ENCODE data around the gene ASCL5. TPM values are rescaled to one million over a fixed set of nuclear protein-coding genes. Genes with fewer than 3 reads are reported as not detected.

ASCL5 gene
- total and polyA plus RNA-seq, 8 donors = 0.10 to 0.19 (median 0.18) TPM; not detected in 5

DNA sequence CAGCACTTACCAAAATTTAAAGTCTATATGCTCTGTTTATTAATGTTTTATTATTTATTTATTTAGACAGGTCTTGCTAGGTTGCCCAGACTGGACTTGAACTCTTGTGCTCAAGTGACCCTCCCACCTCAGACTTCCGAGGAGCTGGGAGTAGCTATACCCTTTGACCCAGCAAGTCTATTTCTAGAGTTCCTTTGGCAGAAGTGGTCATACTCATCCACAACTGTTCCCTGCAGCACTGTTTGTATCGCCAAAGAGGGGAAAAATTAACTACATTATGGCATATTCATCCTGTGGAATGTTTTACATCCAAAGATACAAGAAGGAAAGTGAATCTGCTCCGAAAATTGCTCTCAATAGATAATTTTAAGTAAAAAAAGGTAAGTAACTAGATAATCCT lies 43.2 kb downstream of the ASCL5 start:
- no peak for DNase-seq

DNA sequence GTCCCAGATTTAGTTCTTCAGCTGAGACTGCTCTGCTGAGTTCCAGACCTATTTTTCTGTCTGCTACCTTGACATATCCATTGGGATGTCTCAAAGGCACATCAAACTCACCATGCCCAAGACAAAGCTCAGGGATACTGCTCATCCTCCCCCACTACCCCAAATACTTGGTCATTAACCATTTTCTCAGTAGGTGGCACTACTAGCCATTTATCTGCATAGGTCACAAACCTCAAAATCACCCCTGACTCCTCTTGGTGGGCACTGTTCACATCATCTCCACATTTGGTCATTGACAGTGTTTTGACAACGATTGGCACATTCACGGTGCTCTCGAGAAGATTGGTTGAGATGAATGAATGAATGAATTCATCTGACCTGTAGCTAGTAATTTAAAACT lies 46.8 kb downstream of the ASCL5 start:
- no peaks in the 10 kb centered on the region for H3K36me3 ChIP-seq
- no peak for TF ChIP-seq EP300 (IDR thresholded peaks at IDR 0.05)
- TF ChIP-seq POLR2AphosphoS5 (IDR thresholded peaks at IDR 0.05) = no peak
- TF ChIP-seq, protein P1, sequence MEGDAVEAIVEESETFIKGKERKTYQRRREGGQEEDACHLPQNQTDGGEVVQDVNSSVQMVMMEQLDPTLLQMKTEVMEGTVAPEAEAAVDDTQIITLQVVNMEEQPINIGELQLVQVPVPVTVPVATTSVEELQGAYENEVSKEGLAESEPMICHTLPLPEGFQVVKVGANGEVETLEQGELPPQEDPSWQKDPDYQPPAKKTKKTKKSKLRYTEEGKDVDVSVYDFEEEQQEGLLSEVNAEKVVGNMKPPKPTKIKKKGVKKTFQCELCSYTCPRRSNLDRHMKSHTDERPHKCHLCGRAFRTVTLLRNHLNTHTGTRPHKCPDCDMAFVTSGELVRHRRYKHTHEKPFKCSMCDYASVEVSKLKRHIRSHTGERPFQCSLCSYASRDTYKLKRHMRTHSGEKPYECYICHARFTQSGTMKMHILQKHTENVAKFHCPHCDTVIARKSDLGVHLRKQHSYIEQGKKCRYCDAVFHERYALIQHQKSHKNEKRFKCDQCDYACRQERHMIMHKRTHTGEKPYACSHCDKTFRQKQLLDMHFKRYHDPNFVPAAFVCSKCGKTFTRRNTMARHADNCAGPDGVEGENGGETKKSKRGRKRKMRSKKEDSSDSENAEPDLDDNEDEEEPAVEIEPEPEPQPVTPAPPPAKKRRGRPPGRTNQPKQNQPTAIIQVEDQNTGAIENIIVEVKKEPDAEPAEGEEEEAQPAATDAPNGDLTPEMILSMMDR (IDR thresholded peaks at IDR 0.05) = no peak
- TF ChIP-seq POLR2A (IDR thresholded peaks at IDR 0.05) = no peak
- no peak overlapping the region for H3K4me3 ChIP-seq
- no peak overlapping the region for H3K27ac ChIP-seq
- WGBS, 5 donors = 92 to 99% (median 94%) methylated on average over 3 of the region's 3 CpGs
- DNase-seq = no peak
- H3K27me3 ChIP-seq = peaks cover 0 to 5% (median 0%) of the 10 kb centered on the region in 3 donors
- intact Hi-C loops (cut with DNase I; ENCODE audit: low total_unique reads) = no loop called here
- no peaks in the 10 kb centered on the region for H3K9me3 ChIP-seq
- no peaks in the 10 kb centered on the region for H3K4me1 ChIP-seq

More for the DNA sequence above, 43.2 kb downstream of the ASCL5 start:
- WGBS, 5 donors = 56 to 71% (median 61%) methylated on average over 3 of the region's 3 CpGs
- H3K27ac ChIP-seq = no peak overlapping the region
- no peaks in the 10 kb centered on the region for H3K9me3 ChIP-seq
- TF ChIP-seq POLR2A (IDR thresholded peaks at IDR 0.05) (no peak), POLR2AphosphoS5 (IDR thresholded peaks at IDR 0.05) (no peak), EP300 (IDR thresholded peaks at IDR 0.05) (no peak)
- TF ChIP-seq, protein P1 (IDR thresholded peaks at IDR 0.05) = no peak
- no peaks in the 10 kb centered on the region for H3K36me3 ChIP-seq
- H3K27me3 ChIP-seq = peaks cover 0 to 10% (median 0%) of the 10 kb centered on the region in 3 donors
- no peak overlapping the region for H3K4me3 ChIP-seq
- H3K4me1 ChIP-seq = no peaks in the 10 kb centered on the region
- intact Hi-C loops (cut with DNase I; ENCODE audit: low total_unique reads) = no loop called here

DNA sequence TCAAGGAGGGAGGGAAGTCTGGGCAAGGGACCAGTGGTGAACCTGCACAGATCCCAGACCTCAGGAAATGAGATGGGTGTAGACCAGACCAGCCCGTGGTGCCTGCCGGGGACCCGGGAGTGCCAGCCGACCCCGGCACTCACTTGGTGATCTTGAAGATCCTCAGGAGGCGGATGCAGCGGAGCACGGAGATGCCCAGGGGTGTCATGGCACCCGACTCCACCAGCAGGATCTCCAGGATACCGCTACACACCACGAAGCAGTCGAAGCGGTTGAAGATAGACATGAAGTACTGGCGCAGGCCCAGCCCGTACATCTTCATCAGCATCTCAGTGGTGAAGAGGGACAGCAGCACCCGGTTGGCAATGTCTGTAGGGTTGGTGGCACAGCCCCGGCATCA lies 49.2 kb downstream of the ASCL5 start:
- TF ChIP-seq, protein P1 (IDR thresholded peaks at IDR 0.05) = no peak
- TF ChIP-seq EP300 (IDR thresholded peaks at IDR 0.05) = no peak
- intact Hi-C loops (cut with DNase I; ENCODE audit: low total_unique reads) = no loop called here
- no peaks in the 10 kb centered on the region for H3K27me3 ChIP-seq
- DNase-seq = no peak
- H3K27ac ChIP-seq = no peak overlapping the region
- no peaks in the 10 kb centered on the region for H3K36me3 ChIP-seq
- no peaks in the 10 kb centered on the region for H3K4me1 ChIP-seq
- no peak overlapping the region for H3K4me3 ChIP-seq
- H3K9me3 ChIP-seq = no peaks in the 10 kb centered on the region
- 82 to 95% (median 91%) methylated on average over 9 to 17 of the region's 17 CpGs for WGBS, 5 donors

DNA sequence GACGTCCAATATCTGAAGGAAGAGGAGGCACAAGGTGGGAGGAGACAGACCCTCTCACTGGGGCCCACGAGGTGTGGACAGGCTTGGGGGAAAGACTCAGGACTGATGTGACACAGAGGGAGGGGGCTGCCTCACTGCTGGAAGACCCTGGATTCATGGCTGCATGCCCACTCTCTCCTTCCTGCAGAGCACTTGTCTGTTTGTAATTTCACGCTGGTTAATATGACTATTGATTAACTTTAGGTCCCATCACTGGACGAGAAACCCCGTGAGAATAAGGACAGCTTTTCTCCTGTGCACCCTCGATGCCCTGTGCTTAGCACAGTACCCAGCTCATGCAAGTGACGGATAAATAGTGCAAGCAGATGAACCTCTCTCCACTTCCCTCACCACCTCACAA lies 49.9 kb downstream of the ASCL5 start:
- intact Hi-C loops (cut with DNase I; ENCODE audit: low total_unique reads) = no loop called here
- H3K9me3 ChIP-seq = no peaks in the 10 kb centered on the region
- WGBS, 5 donors = 68 to 82% (median 79%) methylated on average over 7 of the region's 7 CpGs
- TF ChIP-seq POLR2AphosphoS5 (IDR thresholded peaks at IDR 0.05) = no peak
- no peak for TF ChIP-seq EP300 (IDR thresholded peaks at IDR 0.05)
- no peak for TF ChIP-seq POLR2A (IDR thresholded peaks at IDR 0.05)
- TF ChIP-seq, protein P1 (IDR thresholded peaks at IDR 0.05) = no peak
- no peaks in the 10 kb centered on the region for H3K4me1 ChIP-seq
- no peaks in the 10 kb centered on the region for H3K36me3 ChIP-seq
- H3K4me3 ChIP-seq = no peak overlapping the region
- no peak for DNase-seq
- H3K27me3 ChIP-seq = no peaks in the 10 kb centered on the region
- H3K27ac ChIP-seq = no peak overlapping the region
